ENCODE measurements around the gene ARFRP1. TPM values are rescaled to one million over a fixed set of nuclear protein-coding genes. Genes with fewer than 3 reads are reported as not detected.
A peak's percentile ranks its signal among the peaks of the same experiment; 100 is the strongest.

Gene ARFRP1
- total RNA-seq, 1 experiment from 2014 or later = 15.1 TPM

GRCh38 chr20:63740627-63741353 lies 33.0 kb upstream of the ARFRP1 start:
- Histone ChIP-seq H3K4me3 (ENCODE audit: low read length) (peak overlapping the region; percentile 65), H3K9me2 (replicated peaks; ENCODE audit: insufficient read depth, low read length) (no peaks in the 10 kb centered on the region), H3K4me2 (ENCODE audit: low read depth, low read length, poor library complexity, severe bottlenecking) (peak overlapping the region; percentile 77), H4K20me1 (ENCODE audit: insufficient read depth, low read depth, low read length) (peaks cover 13% of the 10 kb centered on the region), H3K27me3 (ENCODE audit: low read length) (no peaks in the 10 kb centered on the region), H3K36me3 (ENCODE audit: insufficient read depth, low read length) (no peaks in the 10 kb centered on the region; the same call in 1 of the 2 replicates), H3K9ac (ENCODE audit: low read length) (peak overlapping the region; percentile 70), H2AFZ (ENCODE audit: low read length) (no peak overlapping the region), H3K27ac (ENCODE audit: low read length) (no peak overlapping the region), H3K79me2 (ENCODE audit: low read length) (no peaks in the 10 kb centered on the region), H3K9me3 (ENCODE audit: low read length) (no peaks in the 10 kb centered on the region), H3K4me1 (ENCODE audit: low read length) (peaks cover 26% of the 10 kb centered on the region)
- peak; percentile 66 for DNase-seq

GRCh38 chr20:63740070-63740626 lies 32.4 kb upstream of the ARFRP1 start:
- H3K36me3 ChIP-seq (ENCODE audit: insufficient read depth, low read length) = no peaks in the 10 kb centered on the region; the same call in 1 of the 2 replicates
- peak overlapping the region; percentile 70 for H3K9ac ChIP-seq (ENCODE audit: low read length)
- H3K79me2 ChIP-seq (ENCODE audit: low read length) = no peaks in the 10 kb centered on the region
- peaks cover 26% of the 10 kb centered on the region for H3K4me1 ChIP-seq (ENCODE audit: low read length)
- peak overlapping the region; percentile 65 for H3K4me3 ChIP-seq (ENCODE audit: low read length)
- H3K9me3 ChIP-seq (ENCODE audit: low read length) = no peaks in the 10 kb centered on the region
- DNase-seq = peak; percentile 59
- H2AFZ ChIP-seq (ENCODE audit: low read length) = no peak overlapping the region
- H3K9me2 ChIP-seq (replicated peaks; ENCODE audit: insufficient read depth, low read length) = no peaks in the 10 kb centered on the region
- no peak overlapping the region for H3K27ac ChIP-seq (ENCODE audit: low read length)
- peaks cover 16% of the 10 kb centered on the region for H4K20me1 ChIP-seq (ENCODE audit: insufficient read depth, low read depth, low read length)
- H3K4me2 ChIP-seq (ENCODE audit: low read depth, low read length, poor library complexity, severe bottlenecking) = peak overlapping the region; percentile 77
- H3K27me3 ChIP-seq (ENCODE audit: low read length) = no peaks in the 10 kb centered on the region

GRCh38 chr20:63739130-63740069 lies 31.6 kb upstream of the ARFRP1 start, which contains the start of gene SLC2A4RG:
Gene SLC2A4RG, plus strand, starts transcription at chr20:63739776. Its CDS starts 137 bp downstream, at chr20:63739913.
- Histone ChIP-seq H3K27me3 (ENCODE audit: low read length) (no peaks in the 10 kb centered on the region), H4K20me1 (ENCODE audit: insufficient read depth, low read depth, low read length) (peaks cover 18% of the 10 kb centered on the region), H2AFZ (ENCODE audit: low read length) (no peak within 1 kb of the TSS), H3K4me2 (ENCODE audit: low read depth, low read length, poor library complexity, severe bottlenecking) (peak within 1 kb of the TSS; percentile 77), H3K4me1 (ENCODE audit: low read length) (peaks cover 26% of the 10 kb centered on the region), H3K9me2 (replicated peaks; ENCODE audit: insufficient read depth, low read length) (no peaks in the 10 kb centered on the region), H3K9ac (ENCODE audit: low read length) (peak within 1 kb of the TSS; percentile 70), H3K9me3 (ENCODE audit: low read length) (no peaks in the 10 kb centered on the region), H3K36me3 (ENCODE audit: insufficient read depth, low read length) (no peaks in the 10 kb centered on the region; the same call in 1 of the 2 replicates), H3K27ac (ENCODE audit: low read length) (no peak within 1 kb of the TSS), H3K79me2 (ENCODE audit: low read length) (no peaks in the 10 kb centered on the region), H3K4me3 (ENCODE audit: low read length) (peak within 1 kb of the TSS; percentile 65)
- peak; percentile 89 for DNase-seq

GRCh38 chr20:63738687-63739129 lies 30.9 kb upstream of the ARFRP1 start:
- no peaks in the 10 kb centered on the region for H3K27me3 ChIP-seq (ENCODE audit: low read length)
- H3K4me2 ChIP-seq (ENCODE audit: low read depth, low read length, poor library complexity, severe bottlenecking) = no peak overlapping the region
- no peaks in the 10 kb centered on the region for H3K9me2 ChIP-seq (replicated peaks; ENCODE audit: insufficient read depth, low read length)
- no peaks in the 10 kb centered on the region for H3K79me2 ChIP-seq (ENCODE audit: low read length)
- H3K4me3 ChIP-seq (ENCODE audit: low read length) = no peak overlapping the region
- H3K9ac ChIP-seq (ENCODE audit: low read length) = no peak overlapping the region
- no peaks in the 10 kb centered on the region; the same call in 1 of the 2 replicates for H3K36me3 ChIP-seq (ENCODE audit: insufficient read depth, low read length)
- no peak overlapping the region for H2AFZ ChIP-seq (ENCODE audit: low read length)
- DNase-seq = no peak
- no peaks in the 10 kb centered on the region for H3K9me3 ChIP-seq (ENCODE audit: low read length)
- peaks cover 26% of the 10 kb centered on the region for H3K4me1 ChIP-seq (ENCODE audit: low read length)
- no peak overlapping the region for H3K27ac ChIP-seq (ENCODE audit: low read length)
- peaks cover 20% of the 10 kb centered on the region for H4K20me1 ChIP-seq (ENCODE audit: insufficient read depth, low read depth, low read length)

GRCh38 chr20:63737945-63738686 lies 30.3 kb upstream of the ARFRP1 start:
- no peaks in the 10 kb centered on the region for H3K27me3 ChIP-seq (ENCODE audit: low read length)
- no peak overlapping the region for H3K9ac ChIP-seq (ENCODE audit: low read length)
- no peak overlapping the region for H3K4me3 ChIP-seq (ENCODE audit: low read length)
- H4K20me1 ChIP-seq (ENCODE audit: insufficient read depth, low read depth, low read length) = peaks cover 20% of the 10 kb centered on the region
- no peaks in the 10 kb centered on the region for H3K79me2 ChIP-seq (ENCODE audit: low read length)
- no peak overlapping the region for H3K27ac ChIP-seq (ENCODE audit: low read length)
- no peak overlapping the region for H2AFZ ChIP-seq (ENCODE audit: low read length)
- no peaks in the 10 kb centered on the region for H3K9me3 ChIP-seq (ENCODE audit: low read length)
- no peak overlapping the region for H3K4me2 ChIP-seq (ENCODE audit: low read depth, low read length, poor library complexity, severe bottlenecking)
- no peak for DNase-seq
- H3K36me3 ChIP-seq (ENCODE audit: insufficient read depth, low read length) = no peaks in the 10 kb centered on the region; the same call in 1 of the 2 replicates
- peaks cover 26% of the 10 kb centered on the region for H3K4me1 ChIP-seq (ENCODE audit: low read length)
- no peaks in the 10 kb centered on the region for H3K9me2 ChIP-seq (replicated peaks; ENCODE audit: insufficient read depth, low read length)

- no peak overlapping the region for H3K27ac ChIP-seq (ENCODE audit: low read length)
- no peaks in the 10 kb centered on the region for H3K27me3 ChIP-seq (ENCODE audit: low read length)
- no peaks in the 10 kb centered on the region for H3K9me3 ChIP-seq (ENCODE audit: low read length)
- H2AFZ ChIP-seq (ENCODE audit: low read length) = no peak overlapping the region
- H3K4me3 ChIP-seq (ENCODE audit: low read length) = no peak overlapping the region
- peaks cover 26% of the 10 kb centered on the region for H3K4me1 ChIP-seq (ENCODE audit: low read length)
- H3K9me2 ChIP-seq (replicated peaks; ENCODE audit: insufficient read depth, low read length) = no peaks in the 10 kb centered on the region
- H3K9ac ChIP-seq (ENCODE audit: low read length) = no peak overlapping the region
- H4K20me1 ChIP-seq (ENCODE audit: insufficient read depth, low read depth, low read length) = peaks cover 20% of the 10 kb centered on the region
- H3K36me3 ChIP-seq (ENCODE audit: insufficient read depth, low read length) = no peaks in the 10 kb centered on the region; the same call in 1 of the 2 replicates
- H3K4me2 ChIP-seq (ENCODE audit: low read depth, low read length, poor library complexity, severe bottlenecking) = no peak overlapping the region
- no peak for DNase-seq
- no peaks in the 10 kb centered on the region for H3K79me2 ChIP-seq (ENCODE audit: low read length)
These were observed 29.8 kb upstream of the ARFRP1 start for GRCh38 chr20:63737695-63737944.

GRCh38 chr20:63736893-63737694 lies 29.3 kb upstream of the ARFRP1 start:
- Histone ChIP-seq H3K4me3 (ENCODE audit: low read length) (no peak overlapping the region), H3K79me2 (ENCODE audit: low read length) (no peaks in the 10 kb centered on the region), H3K4me2 (ENCODE audit: low read depth, low read length, poor library complexity, severe bottlenecking) (peak overlapping the region; percentile 5), H3K4me1 (ENCODE audit: low read length) (peaks cover 26% of the 10 kb centered on the region), H3K27me3 (ENCODE audit: low read length) (no peaks in the 10 kb centered on the region), H2AFZ (ENCODE audit: low read length) (no peak overlapping the region), H3K9me3 (ENCODE audit: low read length) (no peaks in the 10 kb centered on the region), H3K9me2 (replicated peaks; ENCODE audit: insufficient read depth, low read length) (no peaks in the 10 kb centered on the region), H3K36me3 (ENCODE audit: insufficient read depth, low read length) (no peaks in the 10 kb centered on the region; the same call in 1 of the 2 replicates), H3K9ac (ENCODE audit: low read length) (no peak overlapping the region), H3K27ac (ENCODE audit: low read length) (no peak overlapping the region), H4K20me1 (ENCODE audit: insufficient read depth, low read depth, low read length) (peaks cover 20% of the 10 kb centered on the region)
- DNase-seq = peak; percentile 64

All from Karpas-422 (cell line).